Measurements from ENCODE around the gene DEFB123.
"Not testable (repeated sequence)": the region's sequence is repeated elsewhere in the genome, so short reads cannot be mapped to it uniquely, and the experiment has no call there.

The DEFB123 gene

GRCh38 chr20:31440012-31440659, at the start of gene DEFB123:
Gene DEFB123, plus strand, starts transcription at chr20:31440632. Its CDS starts 67 bp downstream, at chr20:31440699.
- no peaks in the 10 kb centered on the region for H3K4me1 ChIP-seq (ENCODE audit: control insufficient read depth, insufficient read depth, low read length)
- peaks cover 0 to 10% of the 10 kb centered on the region in 2 donors for H3K27me3 ChIP-seq (ENCODE audit: control insufficient read depth in 1 of 2, insufficient read depth in 2 of 2, low read length in 2 of 2)
- H3K9ac ChIP-seq (ENCODE audit: low read length in 2 of 2), result no peak within 1 kb of the TSS
- peaks cover 0 to 3% of the 10 kb centered on the region in 2 donors for H3K9me3 ChIP-seq (ENCODE audit: control insufficient read depth in 2 of 2, low read length in 2 of 2)
- H3K36me3 ChIP-seq (ENCODE audit: control insufficient read depth in 2 of 2, insufficient read depth in 2 of 2, low read length in 2 of 2), result no peaks in the 10 kb centered on the region
- no peak within 1 kb of the TSS for H3K27ac ChIP-seq (ENCODE audit: low read length)
- H3K4me3 ChIP-seq (ENCODE audit: low read length in 2 of 2), result no peak within 1 kb of the TSS

GRCh38 chr20:31392836-31393235, 47.6 kb upstream of the DEFB123 start:
- Histone ChIP-seq H3K4me3 (ENCODE audit: low read length in 2 of 2) (no peak overlapping the region), H3K36me3 (ENCODE audit: control insufficient read depth in 2 of 2, insufficient read depth in 2 of 2, low read length in 2 of 2) (no peaks in the 10 kb centered on the region), H3K4me1 (ENCODE audit: control insufficient read depth, insufficient read depth, low read length) (no peaks in the 10 kb centered on the region), H3K9me3 (ENCODE audit: control insufficient read depth in 2 of 2, low read length in 2 of 2) (no peaks in the 10 kb centered on the region), H3K27me3 (ENCODE audit: control insufficient read depth in 1 of 2, insufficient read depth in 2 of 2, low read length in 2 of 2) (peaks cover 0 to 3% of the 10 kb centered on the region in 2 donors), H3K9ac (ENCODE audit: low read length in 2 of 2) (no peak overlapping the region), H3K27ac (ENCODE audit: low read length) (no peak overlapping the region)

GRCh38 chr20:31394900-31395299, 45.5 kb upstream of the DEFB123 start:
- Histone ChIP-seq H3K9me3 (ENCODE audit: control insufficient read depth in 2 of 2, low read length in 2 of 2) (peaks cover 0 to 2% of the 10 kb centered on the region in 2 donors), H3K4me1 (ENCODE audit: control insufficient read depth, insufficient read depth, low read length) (no peaks in the 10 kb centered on the region), H3K27me3 (ENCODE audit: control insufficient read depth in 1 of 2, insufficient read depth in 2 of 2, low read length in 2 of 2) (no peaks in the 10 kb centered on the region), H3K4me3 (ENCODE audit: low read length in 2 of 2) (no peak overlapping the region), H3K36me3 (ENCODE audit: control insufficient read depth in 2 of 2, insufficient read depth in 2 of 2, low read length in 2 of 2) (no peaks in the 10 kb centered on the region), H3K9ac (ENCODE audit: low read length in 2 of 2) (no peak overlapping the region), H3K27ac (ENCODE audit: low read length) (no peak overlapping the region)

GRCh38 chr20:31403886-31404285, 36.5 kb upstream of the DEFB123 start:
- H3K27me3 ChIP-seq (ENCODE audit: control insufficient read depth in 1 of 2, insufficient read depth in 2 of 2, low read length in 2 of 2), result no peaks in the 10 kb centered on the region
- peaks cover 0 to 3% of the 10 kb centered on the region in 2 donors for H3K9me3 ChIP-seq (ENCODE audit: control insufficient read depth in 2 of 2, low read length in 2 of 2)
- no peak overlapping the region for H3K9ac ChIP-seq (ENCODE audit: low read length in 2 of 2)
- H3K36me3 ChIP-seq (ENCODE audit: control insufficient read depth in 2 of 2, insufficient read depth in 2 of 2, low read length in 2 of 2), result no peaks in the 10 kb centered on the region
- no peak overlapping the region for H3K4me3 ChIP-seq (ENCODE audit: low read length in 2 of 2)
- H3K27ac ChIP-seq (ENCODE audit: low read length), result no peak overlapping the region
- no peaks in the 10 kb centered on the region for H3K4me1 ChIP-seq (ENCODE audit: control insufficient read depth, insufficient read depth, low read length)

GRCh38 chr20:31406115-31406514, 34.3 kb upstream of the DEFB123 start, which contains the start of gene DEFB121:
Gene DEFB121, minus strand, starts transcription at chr20:31406215. Its CDS starts 63 bp downstream, at chr20:31406152.
- Histone ChIP-seq H3K9me3 (ENCODE audit: control insufficient read depth in 2 of 2, low read length in 2 of 2) (peaks cover 0 to 2% of the 10 kb centered on the region in 2 donors), H3K9ac (ENCODE audit: low read length in 2 of 2) (no peak within 1 kb of the TSS), H3K4me1 (ENCODE audit: control insufficient read depth, insufficient read depth, low read length) (no peaks in the 10 kb centered on the region), H3K27me3 (ENCODE audit: control insufficient read depth in 1 of 2, insufficient read depth in 2 of 2, low read length in 2 of 2) (no peaks in the 10 kb centered on the region), H3K4me3 (ENCODE audit: low read length in 2 of 2) (no peak within 1 kb of the TSS), H3K27ac (ENCODE audit: low read length) (no peak within 1 kb of the TSS), H3K36me3 (ENCODE audit: control insufficient read depth in 2 of 2, insufficient read depth in 2 of 2, low read length in 2 of 2) (no peaks in the 10 kb centered on the region)

DNA sequence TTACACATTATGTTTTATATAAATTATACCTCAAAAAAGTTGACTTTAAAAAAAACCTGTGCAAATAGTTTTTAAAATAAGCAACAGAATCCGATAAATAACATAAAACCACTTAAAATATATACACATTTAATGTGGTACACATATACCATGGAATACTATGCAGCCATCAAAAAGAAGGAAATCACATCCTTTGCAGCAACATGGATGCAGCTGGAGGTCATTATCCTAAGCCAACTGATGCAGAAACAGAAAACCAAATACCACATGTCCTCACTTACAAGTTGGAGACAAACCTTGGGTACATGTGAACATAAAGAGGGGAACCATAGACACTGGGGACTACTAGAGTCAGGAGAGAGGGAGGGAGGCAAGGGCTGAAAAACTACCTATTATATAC, 30.4 kb upstream of the DEFB123 start:
- no peak overlapping the region for H3K9ac ChIP-seq (ENCODE audit: low read length in 2 of 2)
- no peaks in the 10 kb centered on the region for H3K9me3 ChIP-seq (ENCODE audit: control insufficient read depth in 2 of 2, low read length in 2 of 2)
- no peak overlapping the region for H3K27ac ChIP-seq (ENCODE audit: low read length)
- no peaks in the 10 kb centered on the region for H3K4me1 ChIP-seq (ENCODE audit: control insufficient read depth, insufficient read depth, low read length)
- H3K27me3 ChIP-seq (ENCODE audit: control insufficient read depth in 1 of 2, insufficient read depth in 2 of 2, low read length in 2 of 2), result peaks cover 0 to 2% of the 10 kb centered on the region in 2 donors
- H3K4me3 ChIP-seq (ENCODE audit: low read length in 2 of 2), result no peak overlapping the region
- H3K36me3 ChIP-seq (ENCODE audit: control insufficient read depth in 2 of 2, insufficient read depth in 2 of 2, low read length in 2 of 2), result no peaks in the 10 kb centered on the region

DNA sequence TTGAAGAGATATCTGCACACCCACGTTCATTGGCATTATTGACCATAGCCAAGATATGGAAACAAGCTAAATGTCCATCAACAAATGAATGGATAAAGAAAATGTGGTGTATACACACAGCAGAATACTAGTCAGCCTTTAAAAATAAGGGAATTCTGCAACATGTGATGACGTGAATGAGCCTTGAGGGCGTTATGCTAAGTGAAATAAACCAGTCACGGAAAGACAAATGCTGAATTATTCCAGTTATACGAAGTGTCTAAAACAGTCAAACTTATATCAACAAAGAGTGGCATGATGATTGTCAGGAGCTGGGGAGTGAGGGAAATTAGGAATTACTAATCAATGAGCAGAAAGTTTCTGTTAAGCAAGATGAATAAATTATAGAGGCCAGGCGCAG, 26.1 kb upstream of the DEFB123 start:
- Histone ChIP-seq H3K4me3 (ENCODE audit: low read length in 2 of 2) (no peak overlapping the region), H3K36me3 (ENCODE audit: control insufficient read depth in 2 of 2, insufficient read depth in 2 of 2, low read length in 2 of 2) (no peaks in the 10 kb centered on the region), H3K4me1 (ENCODE audit: control insufficient read depth, insufficient read depth, low read length) (no peaks in the 10 kb centered on the region), H3K9ac (ENCODE audit: low read length in 2 of 2) (no peak overlapping the region), H3K27ac (ENCODE audit: low read length) (no peak overlapping the region), H3K9me3 (ENCODE audit: control insufficient read depth in 2 of 2, low read length in 2 of 2) (no peaks in the 10 kb centered on the region), H3K27me3 (ENCODE audit: control insufficient read depth in 1 of 2, insufficient read depth in 2 of 2, low read length in 2 of 2) (peaks cover 0 to 2% of the 10 kb centered on the region in 2 donors)

DNA sequence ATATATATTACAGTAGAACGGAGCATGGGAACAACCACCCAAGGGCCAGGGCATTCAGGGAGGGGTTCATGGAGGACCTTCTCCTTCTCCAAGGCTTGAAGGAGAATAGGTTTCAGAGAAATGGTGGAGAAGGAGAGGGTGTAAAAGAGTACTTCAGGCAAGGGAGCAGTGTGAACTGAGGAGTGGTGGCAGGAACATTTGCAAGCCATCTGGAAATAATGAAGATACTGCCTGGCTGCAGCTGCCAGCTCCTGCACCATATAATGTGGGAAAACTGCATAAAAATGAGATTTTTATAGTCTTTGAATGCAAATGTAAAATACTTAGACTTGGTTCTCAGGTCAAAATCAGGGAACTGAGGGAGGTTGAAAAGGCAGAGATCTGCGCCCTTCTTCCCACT, 24.8 kb upstream of the DEFB123 start:
- Histone ChIP-seq H3K9ac (ENCODE audit: low read length in 2 of 2) (no peak overlapping the region), H3K4me1 (ENCODE audit: control insufficient read depth, insufficient read depth, low read length) (no peaks in the 10 kb centered on the region), H3K27ac (ENCODE audit: low read length) (no peak overlapping the region), H3K27me3 (ENCODE audit: control insufficient read depth in 1 of 2, insufficient read depth in 2 of 2, low read length in 2 of 2) (peaks cover 0 to 2% of the 10 kb centered on the region in 2 donors), H3K36me3 (ENCODE audit: control insufficient read depth in 2 of 2, insufficient read depth in 2 of 2, low read length in 2 of 2) (no peaks in the 10 kb centered on the region), H3K4me3 (ENCODE audit: low read length in 2 of 2) (no peak overlapping the region), H3K9me3 (ENCODE audit: control insufficient read depth in 2 of 2, low read length in 2 of 2) (no peaks in the 10 kb centered on the region)

DNA sequence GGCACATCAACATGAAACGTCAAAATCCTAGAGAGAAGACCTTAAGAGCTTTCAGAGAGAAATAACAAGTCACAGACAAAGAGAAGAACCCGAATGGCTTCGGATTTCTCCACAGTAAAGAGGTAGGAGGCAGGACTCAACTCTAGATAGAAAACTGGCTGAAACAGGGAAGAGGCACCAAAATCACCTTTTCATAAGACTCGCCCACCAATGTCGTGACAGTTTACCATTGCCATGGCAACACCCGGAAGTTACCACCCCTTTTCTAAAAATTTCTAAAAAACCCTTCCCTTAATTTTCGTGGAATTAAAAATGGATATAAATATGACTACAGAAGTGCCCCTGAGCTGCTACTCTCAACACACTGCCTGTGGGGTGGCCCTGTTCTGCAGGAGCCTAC, 22.1 kb upstream of the DEFB123 start:
- Histone ChIP-seq H3K36me3 (ENCODE audit: control insufficient read depth in 2 of 2, insufficient read depth in 2 of 2, low read length in 2 of 2) (no peaks in the 10 kb centered on the region), H3K9me3 (ENCODE audit: control insufficient read depth in 2 of 2, low read length in 2 of 2) (no peaks in the 10 kb centered on the region), H3K4me3 (ENCODE audit: low read length in 2 of 2) (no peak overlapping the region), H3K4me1 (ENCODE audit: control insufficient read depth, insufficient read depth, low read length) (no peaks in the 10 kb centered on the region), H3K9ac (ENCODE audit: low read length in 2 of 2) (no peak overlapping the region), H3K27ac (ENCODE audit: low read length) (no peak overlapping the region), H3K27me3 (ENCODE audit: control insufficient read depth in 1 of 2, insufficient read depth in 2 of 2, low read length in 2 of 2) (peaks cover 0 to 2% of the 10 kb centered on the region in 2 donors)

DNA sequence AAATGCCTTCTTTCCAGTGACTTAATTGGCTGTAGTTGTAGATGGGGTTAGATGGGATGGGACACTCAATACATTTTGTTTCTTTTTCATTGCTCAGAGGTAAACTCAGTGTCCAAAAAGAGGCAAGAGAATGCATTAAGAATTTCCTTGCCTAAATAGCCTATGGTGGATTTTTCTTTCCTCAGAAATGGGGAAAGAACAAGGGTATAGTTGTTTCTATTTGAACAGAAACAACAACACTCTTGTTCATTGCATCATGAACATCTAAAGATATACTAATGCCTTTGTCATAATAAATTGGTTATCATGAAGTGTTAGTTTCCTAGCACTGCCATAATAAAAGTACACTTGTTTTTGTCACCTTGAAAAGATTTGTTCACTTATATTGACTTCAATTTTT, 14.6 kb upstream of the DEFB123 start:
- Histone ChIP-seq H3K4me1 (ENCODE audit: control insufficient read depth, insufficient read depth, low read length) (no peaks in the 10 kb centered on the region), H3K27me3 (ENCODE audit: control insufficient read depth in 1 of 2, insufficient read depth in 2 of 2, low read length in 2 of 2) (no peaks in the 10 kb centered on the region), H3K4me3 (ENCODE audit: low read length in 2 of 2) (no peak overlapping the region), H3K9ac (ENCODE audit: low read length in 2 of 2) (no peak overlapping the region), H3K9me3 (ENCODE audit: control insufficient read depth in 2 of 2, low read length in 2 of 2) (no peaks in the 10 kb centered on the region), H3K36me3 (ENCODE audit: control insufficient read depth in 2 of 2, insufficient read depth in 2 of 2, low read length in 2 of 2) (no peaks in the 10 kb centered on the region), H3K27ac (ENCODE audit: low read length) (no peak overlapping the region)

DNA sequence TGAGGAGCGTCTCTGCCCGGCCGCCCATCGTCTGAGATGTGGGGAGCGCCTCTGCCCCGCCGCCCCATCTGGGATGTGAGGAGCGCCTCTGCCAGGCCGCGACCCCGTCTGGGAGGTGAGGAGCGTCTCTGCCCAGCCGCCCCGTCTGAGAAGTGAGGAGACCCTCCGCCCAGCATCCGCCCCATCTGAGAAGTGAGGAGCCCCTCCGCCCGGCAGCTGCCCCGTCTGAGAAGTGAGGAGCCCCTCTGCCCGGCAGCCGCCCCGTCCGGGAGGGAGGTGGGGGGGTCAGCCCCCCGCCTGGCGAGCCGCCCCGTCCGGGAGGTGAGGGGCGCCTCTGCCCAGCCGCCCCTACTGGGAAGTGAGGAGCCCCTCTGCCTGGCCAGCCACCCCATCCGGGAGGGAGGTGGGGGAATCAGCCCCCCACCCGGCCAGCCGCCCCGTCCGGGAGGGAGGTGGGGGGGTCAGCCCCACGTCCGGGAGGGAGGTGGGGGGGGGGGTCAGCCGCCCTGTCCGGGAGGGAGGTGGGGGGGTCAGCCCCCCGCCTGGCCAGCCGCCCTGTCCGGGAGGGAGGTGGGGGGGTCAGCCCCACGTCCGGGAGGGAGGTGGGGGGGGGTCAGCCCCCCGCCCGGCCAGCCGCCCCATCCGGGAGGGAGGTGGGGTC, 13.4 kb upstream of the DEFB123 start:
- not testable (repeated sequence) for H3K4me3 ChIP-seq (ENCODE audit: low read length in 2 of 2); H3K9ac ChIP-seq (ENCODE audit: low read length in 2 of 2); H3K27me3 ChIP-seq (ENCODE audit: control insufficient read depth in 1 of 2, insufficient read depth in 2 of 2, low read length in 2 of 2); H3K36me3 ChIP-seq (ENCODE audit: control insufficient read depth in 2 of 2, insufficient read depth in 2 of 2, low read length in 2 of 2); H3K27ac ChIP-seq (ENCODE audit: low read length); H3K4me1 ChIP-seq (ENCODE audit: control insufficient read depth, insufficient read depth, low read length); H3K9me3 ChIP-seq (ENCODE audit: control insufficient read depth in 2 of 2, low read length in 2 of 2)

All from stomach smooth muscle (tissue), 2 donors.